K562 (cell line): ENCODE results near the gene USF2.

Experiments
- E2F1 ChIP-seq: sonication (generic); formaldehyde crosslinking; IDR thresholded peaks from 2 replicates; pipeline ENCODE4 v1.8.1; 2023; ENCODE audit warnings: mild to moderate bottlenecking, missing genetic modification reagents, moderate library complexity
- EZH2 ChIP-seq: IDR thresholded peaks from 2 replicates; pipeline ENCODE4 v1.6.1; 2012; ENCODE audit warnings: low read depth, mild to moderate bottlenecking, inconsistent platforms, low read length, borderline replicate concordance
- MAFG ChIP-seq: fragments of 450-650 bp; conservative IDR thresholded peaks from 2 replicates; pipeline ENCODE4 v1.6.1; 2016; ENCODE audit warnings: missing genetic modification characterization, missing compliant biosample characterization
- MED1 ChIP-seq: sonication (generic); formaldehyde crosslinking; IDR thresholded peaks from 2 replicates; pipeline ENCODE4 v1.8.1; 2023; ENCODE audit warnings: missing genetic modification reagents, borderline replicate concordance
- MLX ChIP-seq, 2 experiments: fragments of 450-650 bp in 1 of 2; sonication (generic) in 1 of 2; formaldehyde crosslinking; conservative IDR thresholded peaks; 2 replicates each; pipeline versions ENCODE4 v1.4.0 to v1.8.1; 2020 to 2022; ENCODE audit warnings: mild to moderate bottlenecking in 1 of 2, missing genetic modification reagents in 1 of 2
- MTA1 ChIP-seq: fragments of 450-650 bp; IDR thresholded peaks from 2 replicates; pipeline ENCODE4 v1.6.1; 2017; ENCODE audit warnings: borderline replicate concordance
- MYBL2 ChIP-seq, 2 experiments: fragments of 450-650 bp in 1 of 2; sonication (generic) in 1 of 2; formaldehyde crosslinking in 1 of 2; IDR thresholded peaks; 2 replicates each; pipeline versions ENCODE4 v1.6.1 to v1.8.1; 2017 to 2022; ENCODE audit warnings: borderline replicate concordance in 1 of 2, inconsistent platforms in 1 of 2, low read depth in 1 of 2, mild to moderate bottlenecking in 1 of 2, missing genetic modification reagents in 1 of 2, moderate library complexity in 1 of 2
- TFAM ChIP-seq: fragments of 250-450 bp; sonication (Bioruptor Pico); conservative IDR thresholded peaks from 2 replicates; pipeline ENCODE4 v1.5.0; 2021; ENCODE audit warnings: mild to moderate bottlenecking, moderate library complexity
- ZNF134 ChIP-seq: fragments of 250-450 bp; sonication (Bioruptor Pico); conservative IDR thresholded peaks from 2 replicates; pipeline ENCODE4 v1.4.0; 2020
- ZNF212 ChIP-seq: fragments of 450-650 bp; formaldehyde crosslinking; IDR thresholded peaks from 2 replicates; pipeline ENCODE4 v1.4.0; 2020; ENCODE audit warnings: mild to moderate bottlenecking
- ZNF766 ChIP-seq: fragments of 200-800 bp; sonication (Bioruptor generic); conservative IDR thresholded peaks from 2 replicates; pipeline ENCODE4 v1.6.1; 2016; ENCODE audit warnings: missing genetic modification characterization, missing compliant biosample characterization
- TF ChIP-seq, protein P1 (sequence below): sonication (generic); formaldehyde crosslinking; IDR thresholded peaks from 2 replicates; pipeline ENCODE4 v1.8.0; 2023; ENCODE audit warnings: mild to moderate bottlenecking, missing genetic modification reagents
- TF ChIP-seq, protein P2 (sequence below), 2 experiments: fragments of 150-350 bp in 1 of 2; IDR thresholded peaks; 2 replicates each; pipeline ENCODE4 v1.6.1; 2012 to 2016; ENCODE audit warnings: low read depth in 2 of 2, low read length in 2 of 2, mild to moderate bottlenecking in 1 of 2, moderate library complexity in 1 of 2
- TF ChIP-seq, protein P3 (sequence below): sonication (generic); formaldehyde crosslinking; IDR thresholded peaks from 2 replicates; pipeline ENCODE4 v1.8.1; 2023; ENCODE audit warnings: missing genetic modification reagents, mild to moderate bottlenecking, borderline replicate concordance

GRCh38 chr19:35265126-35265899, 3.4 kb upstream of the USF2 start:
- TF ChIP-seq, protein P1, sequence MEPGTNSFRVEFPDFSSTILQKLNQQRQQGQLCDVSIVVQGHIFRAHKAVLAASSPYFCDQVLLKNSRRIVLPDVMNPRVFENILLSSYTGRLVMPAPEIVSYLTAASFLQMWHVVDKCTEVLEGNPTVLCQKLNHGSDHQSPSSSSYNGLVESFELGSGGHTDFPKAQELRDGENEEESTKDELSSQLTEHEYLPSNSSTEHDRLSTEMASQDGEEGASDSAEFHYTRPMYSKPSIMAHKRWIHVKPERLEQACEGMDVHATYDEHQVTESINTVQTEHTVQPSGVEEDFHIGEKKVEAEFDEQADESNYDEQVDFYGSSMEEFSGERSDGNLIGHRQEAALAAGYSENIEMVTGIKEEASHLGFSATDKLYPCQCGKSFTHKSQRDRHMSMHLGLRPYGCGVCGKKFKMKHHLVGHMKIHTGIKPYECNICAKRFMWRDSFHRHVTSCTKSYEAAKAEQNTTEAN, result no peak
- TF ChIP-seq E2F1 (no peak), ZNF766 (no peak), ZNF134 (no peak), ZNF212 (no peak), MYBL2 (IDR thresholded peaks at IDR 0.05; ENCODE audit: low read depth) (no peak), MYBL2 (CRISPR knock-in tag; IDR thresholded peaks at IDR 0.05; ENCODE audit: borderline replicate concordance) (no peak), MTA1 (no peak), MLX (CRISPR knock-in tag; conservative IDR thresholded peaks at IDR 0.05) (no peak), MED1 (no peak), MAFG (tag) (no peak), EZH2 (no peak), TFAM (CRISPR knock-in tag) (no peak)
- TF ChIP-seq, protein P2, sequence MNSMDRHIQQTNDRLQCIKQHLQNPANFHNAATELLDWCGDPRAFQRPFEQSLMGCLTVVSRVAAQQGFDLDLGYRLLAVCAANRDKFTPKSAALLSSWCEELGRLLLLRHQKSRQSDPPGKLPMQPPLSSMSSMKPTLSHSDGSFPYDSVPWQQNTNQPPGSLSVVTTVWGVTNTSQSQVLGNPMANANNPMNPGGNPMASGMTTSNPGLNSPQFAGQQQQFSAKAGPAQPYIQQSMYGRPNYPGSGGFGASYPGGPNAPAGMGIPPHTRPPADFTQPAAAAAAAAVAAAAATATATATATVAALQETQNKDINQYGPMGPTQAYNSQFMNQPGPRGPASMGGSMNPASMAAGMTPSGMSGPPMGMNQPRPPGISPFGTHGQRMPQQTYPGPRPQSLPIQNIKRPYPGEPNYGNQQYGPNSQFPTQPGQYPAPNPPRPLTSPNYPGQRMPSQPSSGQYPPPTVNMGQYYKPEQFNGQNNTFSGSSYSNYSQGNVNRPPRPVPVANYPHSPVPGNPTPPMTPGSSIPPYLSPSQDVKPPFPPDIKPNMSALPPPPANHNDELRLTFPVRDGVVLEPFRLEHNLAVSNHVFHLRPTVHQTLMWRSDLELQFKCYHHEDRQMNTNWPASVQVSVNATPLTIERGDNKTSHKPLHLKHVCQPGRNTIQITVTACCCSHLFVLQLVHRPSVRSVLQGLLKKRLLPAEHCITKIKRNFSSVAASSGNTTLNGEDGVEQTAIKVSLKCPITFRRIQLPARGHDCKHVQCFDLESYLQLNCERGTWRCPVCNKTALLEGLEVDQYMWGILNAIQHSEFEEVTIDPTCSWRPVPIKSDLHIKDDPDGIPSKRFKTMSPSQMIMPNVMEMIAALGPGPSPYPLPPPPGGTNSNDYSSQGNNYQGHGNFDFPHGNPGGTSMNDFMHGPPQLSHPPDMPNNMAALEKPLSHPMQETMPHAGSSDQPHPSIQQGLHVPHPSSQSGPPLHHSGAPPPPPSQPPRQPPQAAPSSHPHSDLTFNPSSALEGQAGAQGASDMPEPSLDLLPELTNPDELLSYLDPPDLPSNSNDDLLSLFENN (IDR thresholded peaks at IDR 0.05; ENCODE audit: low read depth in 2 of 2, low read length in 2 of 2), result no peak
- TF ChIP-seq, protein P3, sequence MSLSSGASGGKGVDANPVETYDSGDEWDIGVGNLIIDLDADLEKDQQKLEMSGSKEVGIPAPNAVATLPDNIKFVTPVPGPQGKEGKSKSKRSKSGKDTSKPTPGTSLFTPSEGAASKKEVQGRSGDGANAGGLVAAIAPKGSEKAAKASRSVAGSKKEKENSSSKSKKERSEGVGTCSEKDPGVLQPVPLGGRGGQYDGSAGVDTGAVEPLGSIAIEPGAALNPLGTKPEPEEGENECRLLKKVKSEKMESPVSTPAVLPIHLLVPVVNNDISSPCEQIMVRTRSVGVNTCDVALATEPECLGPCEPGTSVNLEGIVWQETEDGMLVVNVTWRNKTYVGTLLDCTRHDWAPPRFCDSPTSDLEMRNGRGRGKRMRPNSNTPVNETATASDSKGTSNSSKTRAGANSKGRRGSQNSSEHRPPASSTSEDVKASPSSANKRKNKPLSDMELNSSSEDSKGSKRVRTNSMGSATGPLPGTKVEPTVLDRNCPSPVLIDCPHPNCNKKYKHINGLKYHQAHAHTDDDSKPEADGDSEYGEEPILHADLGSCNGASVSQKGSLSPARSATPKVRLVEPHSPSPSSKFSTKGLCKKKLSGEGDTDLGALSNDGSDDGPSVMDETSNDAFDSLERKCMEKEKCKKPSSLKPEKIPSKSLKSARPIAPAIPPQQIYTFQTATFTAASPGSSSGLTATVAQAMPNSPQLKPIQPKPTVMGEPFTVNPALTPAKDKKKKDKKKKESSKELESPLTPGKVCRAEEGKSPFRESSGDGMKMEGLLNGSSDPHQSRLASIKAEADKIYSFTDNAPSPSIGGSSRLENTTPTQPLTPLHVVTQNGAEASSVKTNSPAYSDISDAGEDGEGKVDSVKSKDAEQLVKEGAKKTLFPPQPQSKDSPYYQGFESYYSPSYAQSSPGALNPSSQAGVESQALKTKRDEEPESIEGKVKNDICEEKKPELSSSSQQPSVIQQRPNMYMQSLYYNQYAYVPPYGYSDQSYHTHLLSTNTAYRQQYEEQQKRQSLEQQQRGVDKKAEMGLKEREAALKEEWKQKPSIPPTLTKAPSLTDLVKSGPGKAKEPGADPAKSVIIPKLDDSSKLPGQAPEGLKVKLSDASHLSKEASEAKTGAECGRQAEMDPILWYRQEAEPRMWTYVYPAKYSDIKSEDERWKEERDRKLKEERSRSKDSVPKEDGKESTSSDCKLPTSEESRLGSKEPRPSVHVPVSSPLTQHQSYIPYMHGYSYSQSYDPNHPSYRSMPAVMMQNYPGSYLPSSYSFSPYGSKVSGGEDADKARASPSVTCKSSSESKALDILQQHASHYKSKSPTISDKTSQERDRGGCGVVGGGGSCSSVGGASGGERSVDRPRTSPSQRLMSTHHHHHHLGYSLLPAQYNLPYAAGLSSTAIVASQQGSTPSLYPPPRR, result no peak
